A673 (cell line): Measurements from ENCODE around the gene HBE1.

ENCODE experiments used
- CTCF ChIP-seq: fragments of 300-800, 200-600 bp; sonication (generic); conservative IDR thresholded peaks from 2 replicates; pipeline ENCODE4 v1.5.1; 2017; ENCODE audit warnings: low read depth, mild to moderate bottlenecking, antibody characterized with exemption, low read length, moderate library complexity, mixed read lengths
- EZH2 ChIP-seq: fragments of 200-600 bp; sonication (generic); IDR thresholded peaks from 2 replicates; pipeline ENCODE4 v1.6.1; 2017; ENCODE audit warnings: borderline replicate concordance, low read depth, mild to moderate bottlenecking, mixed read lengths, antibody characterized with exemption, low read length; ENCODE audit not compliant: poor library complexity, severe bottlenecking

GRCh38 chr11:5279471-5280090, 9.8 kb upstream of the HBE1 start:
- no peak for TF ChIP-seq CTCF
- no peak for TF ChIP-seq EZH2
